ENCODE data around the gene FCHSD1.

DNA sequence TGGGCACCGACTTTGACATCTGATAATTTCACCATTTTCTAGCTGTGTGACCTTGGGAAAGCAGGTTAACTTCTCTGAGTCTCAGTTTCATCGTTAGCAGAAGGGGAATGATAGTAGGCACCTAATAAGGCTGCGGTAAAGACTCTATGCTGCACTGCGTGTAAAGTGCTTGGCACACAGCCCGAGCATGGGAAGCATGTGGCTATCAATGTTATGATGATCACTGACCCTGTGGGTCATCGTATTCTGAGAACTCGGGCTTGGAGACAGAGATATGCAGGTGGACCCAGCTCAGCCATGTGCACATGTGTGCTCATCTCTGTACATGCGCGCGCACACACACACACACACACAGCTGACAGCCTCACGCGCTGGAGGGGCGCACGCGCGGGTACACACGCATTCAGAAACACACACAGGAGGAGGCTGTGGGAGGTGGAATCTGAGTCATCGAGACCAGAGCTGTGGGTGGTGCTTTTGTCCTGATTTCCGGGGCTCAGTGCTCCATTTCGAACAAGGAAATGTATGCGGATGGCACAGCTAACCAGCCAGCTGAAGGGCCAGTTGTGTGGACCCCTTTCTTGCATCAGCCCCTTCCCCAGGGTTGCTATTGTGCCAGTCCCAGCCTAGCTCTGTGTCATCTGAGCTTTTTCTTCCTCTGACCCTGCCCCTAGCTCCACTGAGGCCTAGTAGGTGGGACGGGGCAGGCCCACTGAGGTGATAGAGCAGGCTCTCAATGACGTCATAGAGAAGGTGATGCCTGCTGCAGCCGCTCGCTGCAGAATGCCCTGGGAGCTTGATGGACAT is 41.9 kb upstream of the FCHSD1 start:
- TF ChIP-seq, protein P1, sequence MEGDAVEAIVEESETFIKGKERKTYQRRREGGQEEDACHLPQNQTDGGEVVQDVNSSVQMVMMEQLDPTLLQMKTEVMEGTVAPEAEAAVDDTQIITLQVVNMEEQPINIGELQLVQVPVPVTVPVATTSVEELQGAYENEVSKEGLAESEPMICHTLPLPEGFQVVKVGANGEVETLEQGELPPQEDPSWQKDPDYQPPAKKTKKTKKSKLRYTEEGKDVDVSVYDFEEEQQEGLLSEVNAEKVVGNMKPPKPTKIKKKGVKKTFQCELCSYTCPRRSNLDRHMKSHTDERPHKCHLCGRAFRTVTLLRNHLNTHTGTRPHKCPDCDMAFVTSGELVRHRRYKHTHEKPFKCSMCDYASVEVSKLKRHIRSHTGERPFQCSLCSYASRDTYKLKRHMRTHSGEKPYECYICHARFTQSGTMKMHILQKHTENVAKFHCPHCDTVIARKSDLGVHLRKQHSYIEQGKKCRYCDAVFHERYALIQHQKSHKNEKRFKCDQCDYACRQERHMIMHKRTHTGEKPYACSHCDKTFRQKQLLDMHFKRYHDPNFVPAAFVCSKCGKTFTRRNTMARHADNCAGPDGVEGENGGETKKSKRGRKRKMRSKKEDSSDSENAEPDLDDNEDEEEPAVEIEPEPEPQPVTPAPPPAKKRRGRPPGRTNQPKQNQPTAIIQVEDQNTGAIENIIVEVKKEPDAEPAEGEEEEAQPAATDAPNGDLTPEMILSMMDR (conservative IDR thresholded peaks at IDR 0.05; ENCODE audit: low read length), result no peak
- no peak for TF ChIP-seq EZH2phosphoT487 (IDR thresholded peaks at IDR 0.05; ENCODE audit: borderline replicate concordance, low read depth, low read length)

All from OCI-LY7 (cell line).